Embryonic facial prominence (tissue), 1 donor: ENCODE measurements around the gene SCRN1.

ENCODE experiments used
- DNase-seq: peaks from one replicate; pipeline ENCODE4 v3.0.0-alpha.2; 2016; ENCODE audit errors: extremely low spot score

SCRN1 gene

DNA sequence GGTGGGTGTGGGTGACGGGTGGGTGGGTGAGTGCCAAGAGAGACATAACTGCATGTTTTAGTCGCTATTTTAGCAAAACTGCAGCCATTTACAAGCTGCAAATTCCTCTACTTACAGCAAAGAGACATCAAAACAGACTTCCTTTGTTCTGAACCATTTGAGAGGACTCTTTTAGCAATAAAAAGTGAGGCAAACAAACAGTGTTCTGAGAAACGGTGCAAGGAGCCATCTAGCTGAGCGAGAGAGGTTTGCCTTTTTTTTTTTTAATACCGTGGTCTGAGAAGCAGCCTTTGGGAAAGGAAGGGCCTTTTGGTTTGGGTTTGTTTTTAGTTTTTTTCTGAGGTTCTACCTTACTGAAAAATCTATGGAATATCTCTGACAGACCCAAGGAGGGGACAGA, 62.9 kb downstream of the SCRN1 start:
- no peak for DNase-seq

DNA sequence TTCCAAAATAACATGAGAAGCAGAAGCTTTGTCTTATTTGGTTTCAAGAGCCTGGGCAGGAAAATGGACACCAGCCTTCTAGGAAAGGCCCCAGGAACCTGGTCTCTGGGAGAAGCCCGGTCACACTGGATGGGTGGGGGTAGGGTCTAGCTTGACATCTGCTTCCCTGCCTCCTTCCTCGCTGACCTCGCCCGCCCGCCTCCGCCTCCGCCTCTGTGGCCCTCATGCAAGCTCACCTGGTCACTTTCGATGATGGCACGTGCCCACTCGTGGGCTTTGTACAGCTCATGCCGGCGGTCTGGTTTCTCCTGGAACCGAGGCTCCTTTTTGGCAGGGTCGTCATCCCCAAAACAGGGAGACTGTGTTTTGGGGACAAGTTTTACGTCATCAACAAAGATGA, 63.4 kb downstream of the SCRN1 start:
- no peak for DNase-seq

DNA sequence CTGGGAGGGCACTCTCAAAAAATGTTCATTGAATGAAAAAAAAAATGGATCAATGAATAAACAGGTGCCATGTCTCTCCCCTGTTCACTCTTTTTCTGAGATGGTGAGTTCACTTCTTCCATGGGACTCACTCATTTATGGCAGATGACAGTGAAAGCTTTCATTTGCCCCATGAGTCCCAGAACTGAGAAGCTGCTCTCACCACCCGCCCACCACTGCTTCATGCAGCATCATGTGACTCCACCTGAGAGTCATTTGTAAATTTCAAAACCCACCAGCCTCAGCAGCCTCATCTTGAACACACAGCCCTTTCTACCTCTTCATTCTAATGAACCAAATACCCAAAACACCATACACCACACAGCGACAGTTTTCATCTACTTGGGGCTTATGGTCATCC, 64.9 kb downstream of the SCRN1 start:
- DNase-seq, result no peak

DNA sequence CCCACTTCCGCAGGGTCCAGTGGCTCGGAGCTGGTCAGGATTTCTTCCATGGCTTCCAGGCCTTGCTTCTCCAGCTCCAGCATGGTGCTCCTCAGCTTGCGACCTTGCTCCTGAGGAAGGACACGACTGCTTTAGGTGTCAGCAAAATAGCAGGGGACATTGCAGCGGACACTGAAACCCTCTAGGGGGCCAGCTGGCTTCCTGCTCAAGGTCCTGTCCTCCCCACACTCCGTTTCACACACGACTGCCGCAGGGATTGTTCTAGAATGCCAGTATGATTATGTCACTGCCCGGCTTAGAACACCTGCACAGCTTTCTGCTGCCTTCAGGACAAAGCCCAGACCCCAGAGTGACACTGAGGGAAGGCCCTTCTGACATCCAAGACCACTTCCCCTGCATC, 65.6 kb downstream of the SCRN1 start:
- no peak for DNase-seq

DNA sequence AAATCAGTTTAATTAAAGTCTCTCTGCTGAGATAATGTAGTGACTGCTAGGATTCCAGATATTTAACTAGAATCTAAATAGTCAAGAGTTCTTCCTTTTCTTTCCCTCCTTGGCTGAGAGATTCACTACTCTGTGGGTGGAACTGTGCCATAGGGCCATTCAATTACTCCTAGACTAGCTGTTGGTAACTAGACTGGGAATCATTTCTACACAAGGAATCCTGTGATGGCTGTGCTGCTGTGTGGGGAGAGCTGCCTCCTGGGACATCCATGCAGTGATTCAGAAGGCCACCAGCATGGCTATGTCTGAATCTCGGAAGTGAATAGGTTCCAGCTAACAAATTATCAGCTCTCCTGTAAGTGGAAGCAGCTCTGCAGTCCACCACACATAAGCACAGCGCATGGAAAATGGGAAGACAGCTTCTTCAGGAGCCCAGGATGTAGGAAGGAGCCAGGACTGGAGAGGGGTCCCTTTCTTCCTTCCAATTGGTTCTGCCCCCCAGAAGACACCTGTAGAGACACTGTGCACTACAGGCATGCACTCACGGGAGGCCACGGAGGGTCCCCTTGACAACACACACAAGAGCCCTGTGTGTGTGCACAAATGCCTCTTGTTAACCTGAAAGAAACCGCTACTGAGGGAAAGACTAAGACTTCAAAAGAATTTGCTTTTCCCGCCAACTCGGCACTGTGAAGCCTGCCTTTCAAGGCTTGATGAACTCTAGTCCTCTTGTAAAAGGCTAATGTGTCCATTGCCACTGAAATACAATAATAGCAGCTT, 66.5 kb downstream of the SCRN1 start:
- no peak for DNase-seq

DNA sequence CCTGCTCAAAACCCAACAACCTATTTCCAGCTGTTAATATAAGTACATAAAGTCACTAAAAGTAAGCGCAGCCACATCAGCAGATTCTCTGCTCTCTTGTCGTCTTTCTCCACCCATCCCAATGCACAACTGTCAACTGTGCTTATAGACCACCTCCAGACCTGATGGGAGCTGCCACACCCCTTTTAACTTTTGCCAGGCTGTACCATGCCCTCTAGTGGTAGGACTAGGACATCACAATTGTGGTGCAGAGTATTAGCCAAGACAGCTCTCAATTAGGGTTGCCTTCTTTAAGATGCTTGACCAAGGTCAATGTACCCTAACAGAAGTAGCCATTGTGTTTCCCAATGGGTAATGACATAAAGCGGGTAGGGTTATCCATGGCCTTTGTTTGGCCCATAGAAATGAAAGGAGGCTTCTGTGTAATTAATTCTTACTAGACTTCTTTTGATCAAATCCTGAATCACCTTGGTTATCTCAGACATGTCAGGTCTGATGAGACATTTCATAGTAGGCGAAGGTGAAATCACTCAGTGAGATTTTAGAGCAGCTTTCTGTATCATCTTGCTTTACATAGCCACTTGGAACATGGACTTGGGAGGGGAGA, 68.1 kb downstream of the SCRN1 start:
- DNase-seq, result peak; percentile 16

DNA sequence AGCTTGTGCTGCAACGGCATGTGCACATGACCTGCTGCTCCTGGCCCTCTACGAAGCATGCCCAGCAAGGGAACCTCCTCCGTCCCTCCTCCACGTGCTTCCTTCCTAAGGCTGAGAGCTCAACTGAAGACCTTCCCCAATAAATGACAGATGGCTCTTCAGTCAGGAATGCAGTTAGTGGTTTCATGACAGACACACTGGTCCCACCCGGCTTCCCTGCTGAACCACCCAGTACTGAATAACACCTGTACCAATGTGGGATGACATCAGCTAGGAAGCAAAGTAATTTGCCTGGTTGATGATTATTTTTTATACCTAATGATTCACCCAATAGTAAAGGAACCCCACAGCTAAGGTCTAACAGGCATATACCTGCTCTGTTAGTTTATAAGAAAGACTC, 69.1 kb downstream of the SCRN1 start:
- DNase-seq, result no peak

DNA sequence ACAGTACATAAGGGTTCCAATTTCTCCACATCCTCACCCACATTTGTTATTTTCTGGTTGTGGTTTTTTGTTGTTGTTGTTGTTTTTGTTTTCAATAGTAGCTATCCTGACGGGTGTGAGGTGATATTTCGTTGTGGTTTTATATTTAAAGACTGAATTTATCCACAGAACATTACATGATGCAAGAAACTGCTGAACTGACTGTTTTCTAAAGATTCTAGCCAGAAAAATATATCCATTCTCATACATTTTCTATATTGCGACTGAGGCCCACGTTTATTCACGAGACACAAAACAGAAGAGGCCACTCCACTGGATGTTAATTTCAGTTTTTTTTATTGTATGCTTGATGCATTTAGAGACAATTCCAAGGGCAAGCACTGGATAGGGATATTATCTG, 69.8 kb downstream of the SCRN1 start:
- no peak for DNase-seq

DNA sequence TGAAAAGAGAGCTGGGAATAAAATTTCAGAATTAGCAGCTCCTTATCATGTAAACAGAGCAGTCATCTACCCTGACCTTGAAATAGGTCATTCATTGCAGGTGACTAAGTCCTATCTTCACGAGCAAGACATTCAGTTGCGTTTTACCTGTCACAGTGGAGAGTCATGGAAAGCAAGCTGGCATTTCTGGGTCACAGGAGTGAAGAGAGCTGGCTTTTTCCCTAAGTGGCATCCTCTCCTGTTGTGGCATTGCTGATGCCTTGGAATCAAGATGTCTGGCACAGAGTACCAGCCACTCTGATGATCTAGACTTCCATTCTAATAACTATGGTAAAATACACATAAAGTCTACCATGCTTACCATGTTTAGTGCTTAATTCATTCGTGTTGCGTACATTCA, 70.8 kb downstream of the SCRN1 start:
- no peak for DNase-seq

DNA sequence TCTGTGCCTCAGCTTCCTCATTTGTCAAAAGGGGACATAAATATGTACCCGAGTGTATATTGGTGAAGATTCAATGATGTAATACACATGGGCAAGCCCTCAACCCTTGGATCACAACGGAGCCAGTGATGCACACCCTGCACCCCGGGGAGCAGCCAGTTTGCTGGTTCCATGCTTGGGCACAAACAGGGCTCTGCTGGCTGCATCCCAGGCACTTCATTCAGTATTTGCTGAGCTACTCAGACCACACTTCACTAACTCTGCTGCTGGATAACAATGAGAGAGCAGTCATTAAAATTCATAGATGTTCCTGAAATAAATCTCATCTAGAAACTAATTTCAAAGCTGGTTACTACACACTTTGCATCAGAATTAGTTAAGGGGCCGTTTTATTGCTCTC, 72.0 kb downstream of the SCRN1 start:
- DNase-seq, result no peak

DNA sequence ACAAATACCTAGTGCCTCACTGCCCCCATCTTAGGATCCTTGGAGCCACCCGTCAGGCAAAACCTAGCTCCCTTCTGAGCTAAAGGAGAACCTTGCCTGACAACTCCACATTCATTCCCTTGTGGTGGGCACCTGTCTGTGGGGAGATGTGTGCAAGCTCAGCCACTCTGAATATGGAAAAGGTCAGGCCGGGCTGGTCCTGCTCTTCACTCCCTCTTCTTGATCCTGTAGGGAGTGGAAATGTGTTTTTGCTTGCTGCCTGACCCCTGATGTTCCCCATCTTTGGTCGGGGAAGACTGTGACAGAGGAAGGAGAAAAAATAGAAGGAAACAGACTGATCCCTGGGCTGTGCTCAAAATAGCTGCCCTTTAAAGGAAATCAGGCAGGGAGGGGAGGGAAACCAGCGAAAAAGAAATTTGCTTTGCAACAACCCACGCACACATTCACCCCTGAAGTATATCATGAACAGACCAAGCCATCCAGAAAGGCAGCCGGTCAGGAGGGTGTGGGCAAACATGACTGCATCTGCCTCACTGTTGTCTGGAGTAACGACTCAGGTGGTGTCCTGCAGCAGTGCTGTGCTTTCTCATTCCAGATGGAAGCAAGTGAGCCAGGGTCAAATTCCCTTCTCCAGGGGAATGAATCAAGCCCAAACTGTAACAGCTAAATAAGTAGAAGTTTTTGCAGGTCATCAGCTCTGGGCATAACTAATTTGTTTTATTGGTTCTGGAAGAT, 74.0 kb downstream of the SCRN1 start:
- DNase-seq, result no peak

DNA sequence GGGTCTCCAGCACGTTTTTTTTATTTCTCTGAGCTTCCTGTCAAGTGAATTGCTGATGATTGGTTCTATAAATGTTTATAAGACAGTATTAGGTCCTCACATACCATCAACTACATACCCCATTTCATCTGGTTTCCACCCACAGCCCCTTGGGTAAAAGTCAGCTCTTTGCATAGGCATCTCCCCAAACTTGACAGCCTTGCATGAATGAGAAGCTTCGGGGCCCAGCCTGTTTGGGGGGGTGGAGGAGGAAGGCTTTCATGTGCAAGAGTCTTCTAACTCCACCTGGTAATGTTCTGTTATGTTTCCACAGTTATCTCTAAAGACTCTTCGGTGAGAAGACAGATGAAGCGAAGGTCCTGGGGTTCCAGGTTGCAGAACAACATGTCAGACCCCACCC, 75.4 kb downstream of the SCRN1 start:
- no peak for DNase-seq

DNA sequence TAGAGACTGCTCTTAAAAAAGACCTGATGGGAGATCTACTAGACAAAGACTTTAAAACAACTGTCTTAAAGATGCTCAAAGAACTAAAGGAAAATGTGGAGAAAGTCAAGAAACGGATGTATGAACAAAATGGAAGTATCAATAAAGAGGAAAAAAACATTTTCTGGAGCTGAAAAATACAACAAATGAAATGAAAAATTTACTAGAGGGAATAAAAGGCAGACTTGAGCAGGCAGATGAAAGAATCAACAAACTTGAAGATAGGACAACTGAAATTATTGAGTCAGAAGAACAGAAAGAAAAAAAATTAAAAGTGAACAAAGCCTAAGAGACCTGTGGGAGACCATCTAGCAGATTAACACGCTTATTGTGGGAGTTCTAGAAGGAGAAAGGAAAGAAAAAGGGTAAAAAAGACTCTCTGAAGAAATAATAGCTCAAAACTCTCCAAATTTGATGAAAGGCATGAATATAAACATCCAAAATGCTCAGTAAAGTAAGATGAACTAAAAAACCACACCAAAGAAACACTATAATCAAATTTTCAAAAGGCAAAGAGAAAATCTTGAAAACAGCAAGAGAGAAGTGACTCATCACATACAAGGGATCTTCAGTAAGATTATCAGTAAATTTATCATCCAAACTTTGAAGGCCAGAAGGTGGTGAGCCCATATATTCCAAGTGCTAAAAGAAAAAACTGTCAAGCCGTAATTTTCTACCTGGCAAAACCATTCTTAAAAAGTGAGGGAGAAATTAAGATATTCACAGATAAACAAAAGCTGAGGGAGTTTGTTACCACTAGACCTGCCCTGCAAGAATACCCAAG, 83.2 kb downstream of the SCRN1 start:
- no peak for DNase-seq

DNA sequence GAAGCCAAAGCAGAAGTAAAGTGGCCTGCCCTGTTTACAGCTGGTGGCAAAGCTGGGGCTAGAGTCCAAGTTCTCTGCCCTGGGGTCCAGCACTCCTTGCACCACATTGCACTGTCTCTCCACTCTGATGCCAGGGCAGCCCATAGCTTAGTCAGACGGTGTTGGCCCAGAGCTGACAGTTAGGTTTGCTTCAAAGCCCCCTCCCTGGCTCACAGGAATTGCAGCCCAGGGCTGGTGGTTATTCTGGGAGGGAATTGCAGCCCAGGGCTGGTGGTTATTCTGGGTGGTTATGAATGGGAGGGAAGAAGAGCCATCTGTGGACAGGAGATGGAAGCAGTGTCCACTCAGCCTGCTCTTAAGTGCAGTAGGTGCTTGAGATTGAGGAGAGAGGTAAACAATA, 88.9 kb downstream of the SCRN1 start:
- DNase-seq, result no peak

DNA sequence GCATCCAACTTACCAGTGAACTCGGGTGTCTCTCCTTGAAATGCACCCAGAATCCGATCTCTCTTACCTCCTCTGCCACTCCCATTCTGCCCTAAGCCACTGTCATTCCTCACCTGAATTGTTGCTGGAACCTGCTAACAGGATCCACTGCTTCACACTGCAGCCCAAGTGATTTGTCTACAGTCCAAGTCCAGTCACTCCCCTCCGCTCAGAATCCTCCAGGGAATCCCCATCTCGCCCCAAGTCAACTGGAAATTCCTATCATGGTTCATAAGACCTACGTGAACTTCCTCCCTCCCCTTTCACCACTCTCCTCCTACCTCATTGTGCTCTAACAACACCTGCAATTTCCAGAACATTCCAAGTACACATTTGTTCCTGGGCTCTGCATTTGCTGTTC, 91.3 kb downstream of the SCRN1 start:
- no peak for DNase-seq

DNA sequence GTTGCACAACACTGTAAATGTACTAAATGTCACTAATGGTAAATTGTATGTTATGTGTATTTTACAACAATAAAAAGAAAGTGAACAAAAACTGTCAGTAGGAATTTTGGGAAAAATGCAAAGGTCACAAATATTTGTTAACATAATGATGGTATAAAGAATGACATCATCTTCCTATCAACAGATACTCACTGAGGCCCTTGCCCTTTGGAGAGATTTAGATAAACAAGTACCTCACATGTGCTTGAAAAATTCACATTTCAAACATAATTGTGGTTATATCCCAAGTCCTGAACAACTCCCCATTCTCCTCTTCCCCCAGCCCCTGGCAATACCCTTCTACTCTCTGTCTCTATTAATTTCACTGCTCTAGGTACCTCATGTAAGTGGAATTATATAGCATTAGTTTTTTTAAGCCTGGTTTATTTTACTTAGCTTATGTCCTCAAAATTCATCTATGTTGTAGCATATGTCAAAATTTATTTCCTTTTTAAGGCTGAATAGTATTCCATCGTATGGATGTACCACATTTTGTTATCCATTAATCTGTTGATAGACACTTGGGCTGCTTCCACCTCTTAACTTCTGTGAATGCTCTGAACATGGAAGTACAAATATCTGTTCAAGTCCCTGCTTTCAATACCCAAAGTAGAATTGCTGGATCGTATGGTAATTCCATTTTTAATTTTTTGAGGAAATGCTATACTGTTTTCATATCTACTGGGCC, 92.8 kb downstream of the SCRN1 start:
- no peak for DNase-seq

DNA sequence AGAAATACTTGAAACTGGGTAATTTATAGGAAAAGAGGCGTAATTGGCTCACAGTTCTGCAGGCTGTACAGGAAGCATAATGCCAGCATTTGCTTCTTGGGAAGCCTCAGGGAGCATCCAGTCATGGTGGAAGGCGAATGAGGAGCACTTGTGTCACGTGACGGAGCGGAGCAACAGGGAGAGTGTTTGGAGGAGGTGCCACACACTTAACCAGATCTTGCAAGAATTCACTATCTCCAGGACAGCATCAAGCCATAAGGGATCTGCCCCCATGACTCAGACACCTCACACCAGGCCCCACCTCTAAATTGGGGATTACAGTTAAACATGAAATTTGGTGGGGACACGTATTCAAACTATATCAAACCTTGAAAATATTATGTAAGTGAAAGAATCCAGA, 94.0 kb downstream of the SCRN1 start:
- no peak for DNase-seq

DNA sequence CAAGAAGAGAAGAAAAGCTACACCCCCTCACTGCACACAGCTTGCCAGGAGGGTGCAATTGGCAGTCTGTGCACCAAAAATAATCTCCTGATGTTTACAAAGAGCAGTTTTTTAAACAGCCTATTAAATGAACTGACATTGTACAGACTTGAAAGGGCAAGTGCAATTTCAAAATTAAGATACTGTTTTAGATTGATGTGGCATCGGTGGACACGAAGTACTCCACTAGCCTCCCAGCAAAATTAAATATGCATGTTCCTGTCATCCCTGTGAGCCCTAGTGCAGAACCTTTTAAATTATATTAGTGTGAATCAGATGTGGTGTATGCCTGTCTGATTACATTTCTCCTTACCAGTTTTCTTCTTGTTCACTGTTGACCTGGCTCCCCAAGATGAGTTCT, 95.3 kb downstream of the SCRN1 start:
- no peak for DNase-seq

DNA sequence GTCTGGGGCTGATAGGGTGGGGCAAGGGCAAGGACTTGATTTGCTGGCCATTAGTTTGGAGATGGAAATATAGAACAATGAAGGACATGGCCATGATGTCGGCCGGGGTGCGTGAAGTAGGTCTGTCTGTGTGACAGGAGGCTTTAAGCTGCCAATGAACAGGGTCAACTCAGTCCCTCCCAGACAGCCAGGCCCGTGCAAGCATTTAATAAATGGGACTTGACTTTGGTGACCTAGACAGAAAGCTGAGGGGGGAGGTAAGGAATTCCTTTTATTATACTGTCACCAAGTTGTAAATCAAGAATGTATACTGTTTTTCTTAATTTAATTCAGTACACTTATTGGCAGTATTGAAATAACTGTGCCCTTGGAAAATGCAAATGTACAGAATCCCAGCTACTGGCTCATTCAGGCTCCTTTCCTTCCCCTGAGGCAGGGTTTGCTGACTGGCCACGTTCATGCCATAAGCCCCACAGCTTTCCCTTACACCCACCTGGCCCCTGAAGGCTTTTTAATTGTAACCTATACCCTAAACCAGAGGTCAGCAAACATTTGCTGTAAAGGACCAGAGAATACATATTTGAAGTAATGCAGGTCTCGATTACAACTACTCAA, 96.1 kb downstream of the SCRN1 start:
- DNase-seq, result no peak

DNA sequence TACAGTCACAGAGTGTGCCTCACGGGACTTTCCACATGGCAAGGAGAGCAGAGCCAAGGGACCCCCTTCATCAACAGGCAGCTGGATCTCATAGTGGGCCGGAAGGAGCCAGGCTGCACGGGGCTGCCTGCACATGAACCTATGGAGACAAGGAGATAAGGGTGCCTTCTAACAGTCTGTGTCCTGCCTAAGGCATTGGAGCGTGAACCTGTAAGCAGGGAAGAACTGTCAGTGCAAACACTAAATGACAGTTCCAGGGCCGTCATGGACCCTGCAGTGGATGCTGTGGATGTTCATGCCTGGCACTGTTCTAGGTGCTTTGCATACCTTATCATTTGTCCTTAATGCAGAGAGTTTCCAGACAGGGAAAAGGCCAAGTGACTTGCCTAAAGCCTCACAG, 97.4 kb downstream of the SCRN1 start:
- no peak for DNase-seq

DNA sequence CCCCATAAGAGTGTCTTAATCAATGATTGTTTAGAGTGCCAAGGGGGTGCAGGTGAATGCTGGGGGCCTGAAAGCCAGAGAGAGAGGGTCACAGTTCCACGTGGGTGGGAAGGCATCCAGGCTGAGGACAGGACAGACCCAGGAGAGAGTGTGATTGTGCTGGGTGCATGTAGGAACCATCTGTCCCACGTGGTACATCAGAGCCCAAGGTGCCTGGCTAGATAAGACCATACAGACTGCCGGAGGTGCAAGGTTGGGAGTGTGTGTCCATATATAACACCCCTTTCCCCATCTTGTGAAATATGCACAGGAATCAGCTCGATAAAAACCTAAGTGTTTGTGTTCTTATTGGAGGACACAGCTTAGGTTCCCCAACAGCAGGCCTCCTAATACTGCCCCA, 97.8 kb downstream of the SCRN1 start:
- no peak for DNase-seq
